GM19035 (cell line): Measurements from ENCODE around the gene NEURL1B.
"Not testable (repeated sequence)": the region's sequence is repeated elsewhere in the genome, so short reads cannot be mapped to it uniquely, and the experiment has no call there.

ENCODE experiments used
- ATAC-seq: cut with Tn5 transposase; IDR thresholded peaks from one replicate; pipeline ENCODE4 v1.9.1; 2021; ENCODE audit not compliant: unreplicated experiment

The NEURL1B gene

GRCh38 chr5:172694541-172694940, 53.5 kb downstream of the NEURL1B start:
- no peak for ATAC-seq

DNA sequence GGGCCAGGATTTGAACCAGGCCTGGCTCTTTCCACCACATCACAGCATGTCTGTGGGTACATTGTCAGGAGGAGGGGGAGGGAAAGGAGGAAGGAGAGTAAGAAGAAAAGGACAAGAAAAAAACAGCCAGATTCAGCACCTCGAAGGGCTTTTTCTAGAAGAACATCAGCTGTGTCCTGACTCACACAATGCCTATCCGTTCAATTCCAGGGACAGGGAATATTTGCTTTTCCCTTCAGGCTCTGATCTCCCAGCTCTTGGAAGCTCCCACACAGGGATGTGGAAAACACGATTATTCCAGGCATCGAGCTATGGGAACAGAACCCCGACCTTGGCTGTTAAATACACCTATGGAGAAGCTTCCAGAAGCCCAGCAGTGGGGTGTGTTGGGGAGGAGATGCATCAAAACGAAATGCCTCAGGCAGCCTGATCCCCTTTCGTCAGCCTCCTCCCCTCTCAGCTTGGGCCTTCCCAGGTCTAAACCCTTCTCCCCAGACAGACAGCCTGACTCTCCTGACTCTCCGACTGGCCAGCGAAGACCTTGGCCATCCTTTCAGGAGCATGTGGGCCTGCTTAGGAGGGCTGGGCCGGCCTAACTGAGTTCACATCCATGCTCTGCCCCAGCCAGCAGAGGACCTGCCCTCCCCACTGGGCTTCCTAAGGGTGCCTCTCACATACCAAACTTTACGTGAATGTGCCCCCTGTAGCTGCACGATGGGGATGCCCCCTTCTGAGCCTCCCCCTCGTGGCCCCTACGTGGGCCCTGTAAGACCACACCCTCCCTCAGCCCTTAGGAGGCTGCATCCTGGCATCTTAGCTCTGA, 54.4 kb downstream of the NEURL1B start:
- no peak for ATAC-seq

DNA sequence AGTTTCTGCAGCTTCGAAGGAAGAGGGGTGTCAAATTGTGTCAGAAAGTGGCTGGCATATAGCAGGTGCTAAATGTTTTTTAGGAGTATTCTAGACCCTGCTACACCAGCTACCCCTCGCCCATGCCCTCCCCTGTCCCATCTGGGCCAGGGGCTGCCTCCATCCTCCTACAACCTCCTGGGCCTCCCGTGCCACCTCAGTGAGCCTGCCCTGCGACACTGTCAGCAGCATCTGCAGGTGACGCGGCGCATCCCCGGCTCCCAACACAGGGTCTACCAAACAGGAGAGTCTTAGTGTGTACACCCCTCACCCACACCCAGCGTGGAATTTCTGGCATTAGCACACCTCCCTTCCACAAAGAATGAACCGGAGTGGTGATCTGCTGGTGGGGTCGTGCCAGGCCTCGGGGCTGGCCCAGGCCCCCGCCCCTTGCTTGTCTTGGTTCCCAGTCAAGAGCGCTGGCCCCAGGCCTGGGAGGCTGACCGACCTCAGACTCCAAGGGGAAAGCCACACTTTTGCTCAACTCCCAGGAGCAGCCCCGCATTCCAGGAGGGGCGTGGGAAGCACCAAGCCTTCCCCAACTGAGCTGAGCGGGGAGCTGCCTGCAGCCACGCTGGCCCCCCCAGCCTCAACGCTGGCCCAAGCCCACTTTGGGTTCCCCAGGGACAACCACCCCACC, 55.2 kb downstream of the NEURL1B start:
- no peak for ATAC-seq

DNA sequence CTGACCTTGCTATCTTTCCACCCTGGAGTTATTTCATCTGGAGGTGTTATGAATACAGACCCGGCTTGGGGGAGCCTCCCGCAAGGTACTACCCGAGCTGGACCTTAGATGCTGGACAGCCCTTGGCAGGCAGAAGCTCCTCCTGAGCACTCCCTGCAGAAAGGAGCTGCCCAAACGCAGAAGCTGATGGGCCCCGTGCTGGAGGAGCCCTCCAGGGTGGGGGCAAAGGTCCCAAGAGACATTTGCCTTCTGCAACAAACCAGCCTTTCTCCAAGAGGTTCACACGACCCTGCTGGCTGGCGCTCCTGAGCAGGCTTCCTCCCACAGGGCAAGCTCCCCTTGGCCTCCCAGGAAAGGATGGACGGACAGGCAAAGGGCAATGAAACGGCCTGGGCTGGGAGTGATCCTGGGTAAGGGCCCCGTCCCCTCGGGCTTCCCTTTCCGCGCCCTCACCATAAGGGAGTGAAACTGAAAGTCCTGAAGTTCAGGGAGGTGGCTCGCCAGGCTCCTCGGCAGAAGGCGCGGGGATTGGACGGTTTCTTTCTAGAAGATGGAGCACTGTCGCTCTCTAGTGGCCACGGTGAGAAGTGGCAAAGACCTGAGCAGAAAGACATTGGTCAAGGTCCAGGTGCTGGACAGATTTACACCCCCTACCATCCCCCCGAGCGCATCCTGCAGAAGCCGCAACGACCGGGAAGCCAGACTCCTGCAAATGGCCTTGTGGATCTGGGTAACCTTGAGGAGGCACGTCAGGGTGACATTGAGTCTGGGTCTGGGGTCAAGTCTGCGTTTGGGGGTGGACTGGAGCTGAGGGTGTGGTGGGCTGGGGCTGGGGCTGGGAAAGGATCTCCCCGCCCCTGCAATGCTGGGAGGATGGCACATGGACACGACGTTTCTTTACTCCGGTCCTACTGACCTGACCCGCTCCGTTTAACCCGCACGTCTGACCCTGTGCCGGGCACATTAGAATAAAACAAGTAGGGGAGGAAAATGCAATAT, 56.4 kb downstream of the NEURL1B start:
- peak; percentile 77 for ATAC-seq

DNA sequence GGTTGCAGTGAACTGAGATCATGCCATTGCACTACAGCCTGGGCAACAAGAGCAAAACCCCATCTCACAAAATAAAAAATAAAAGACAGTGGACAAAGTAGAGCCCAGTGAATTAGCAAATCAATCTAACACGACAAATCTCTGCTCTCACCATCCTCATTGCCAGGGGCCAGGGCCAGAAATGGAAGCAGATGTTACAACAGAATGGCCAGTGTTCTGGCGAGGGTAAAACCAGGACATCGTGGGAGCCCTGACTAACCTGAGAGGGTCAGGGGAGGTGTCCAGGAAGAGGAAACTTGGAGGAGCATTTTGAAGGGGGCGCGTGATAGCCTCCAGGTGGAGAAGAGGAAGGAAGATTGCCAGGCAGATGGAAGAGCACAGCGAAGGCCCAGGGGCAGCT, 58.4 kb downstream of the NEURL1B start:
- no peak for ATAC-seq

GRCh38 chr5:172699999-172700364, 58.9 kb downstream of the NEURL1B start:
- no peak for ATAC-seq

DNA sequence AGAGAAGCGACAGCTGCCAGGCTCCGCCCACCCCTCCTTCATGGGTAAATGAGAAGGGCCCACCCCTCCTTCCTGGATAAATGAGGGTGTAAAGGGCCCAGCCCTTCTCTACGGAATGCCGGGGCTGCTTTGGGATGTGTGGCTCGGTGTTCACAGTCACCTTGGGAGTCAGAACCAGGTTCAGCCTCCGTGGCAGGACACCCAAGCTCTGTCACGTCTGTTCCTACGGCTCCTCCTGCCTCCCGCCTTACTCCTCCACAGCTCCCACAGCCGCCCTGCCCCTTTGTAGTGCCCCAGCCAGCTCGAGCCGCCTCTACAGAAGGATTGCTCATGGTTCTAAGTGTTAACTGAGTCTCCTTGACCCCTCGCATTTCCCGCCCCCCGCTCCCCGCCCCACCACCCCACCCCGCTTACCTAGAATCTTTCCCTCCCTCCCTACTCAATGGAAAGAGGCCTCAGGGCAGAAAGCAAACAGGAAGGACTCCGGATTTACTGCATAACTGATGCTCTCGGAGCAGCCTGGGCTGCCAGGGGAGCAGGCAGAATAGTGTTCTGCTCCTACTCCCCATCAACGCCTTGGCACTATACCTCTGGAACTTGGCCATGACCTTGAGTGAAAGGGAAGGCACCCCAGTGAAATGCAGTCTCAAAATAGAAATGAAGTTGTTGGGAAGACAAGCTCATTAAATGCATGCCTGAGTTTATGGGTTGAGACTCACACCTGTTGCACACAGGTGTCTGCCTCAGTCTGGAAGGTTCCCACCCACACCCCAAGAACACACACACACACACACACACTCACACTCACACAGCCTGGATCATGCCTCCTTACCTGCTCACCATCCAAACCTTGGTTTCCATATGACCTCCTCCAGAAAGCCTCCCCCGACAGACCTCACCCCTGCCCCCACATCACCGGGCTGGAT, 59.6 kb downstream of the NEURL1B start:
- no peak for ATAC-seq

GRCh38 chr5:172701291-172701656, 60.2 kb downstream of the NEURL1B start:
- no peak for ATAC-seq

DNA sequence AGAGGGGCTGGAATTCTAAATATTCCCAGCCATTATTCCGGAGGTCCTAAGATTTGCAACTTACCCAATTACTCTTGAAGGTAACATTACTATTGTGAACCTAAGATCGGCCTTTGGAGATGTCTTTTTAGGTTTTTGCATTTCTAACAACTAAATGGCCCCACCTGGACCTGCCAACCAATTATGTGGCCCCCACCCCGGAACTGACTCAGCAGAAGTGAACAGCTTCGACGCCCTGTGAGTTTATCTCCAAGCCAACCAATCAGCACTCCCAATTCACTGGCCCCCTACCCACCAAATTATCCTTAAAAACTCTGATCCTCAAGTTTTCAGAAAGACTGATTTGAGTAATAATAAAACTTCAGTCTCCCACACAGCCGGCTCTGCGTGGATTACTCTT, 62.9 kb downstream of the NEURL1B start:
- no peak for ATAC-seq

DNA sequence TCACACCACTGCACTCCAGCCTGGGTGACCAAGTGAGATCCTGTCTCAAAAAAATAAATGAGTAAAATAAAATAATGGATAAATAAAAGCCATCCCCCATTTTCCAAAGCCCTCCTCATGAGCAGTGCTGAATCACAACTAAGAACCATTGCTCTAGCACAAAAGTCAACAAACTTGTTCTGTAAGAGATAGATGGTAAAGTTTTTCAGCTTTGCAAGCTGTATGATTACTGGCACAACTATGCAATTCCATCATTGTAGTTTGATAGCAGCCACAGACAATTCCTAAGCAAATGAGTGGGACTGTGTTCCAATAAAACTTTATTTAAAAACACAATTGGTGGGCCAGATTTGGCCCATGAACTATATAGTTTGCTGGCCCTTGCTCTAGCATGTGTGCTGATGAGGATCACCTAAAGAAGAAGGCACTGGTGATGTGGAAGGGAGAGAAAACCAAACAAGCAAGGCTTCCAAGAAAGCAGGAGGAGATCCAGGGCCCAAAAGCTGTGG, 64.6 kb downstream of the NEURL1B start:
- ATAC-seq, result no peak

DNA sequence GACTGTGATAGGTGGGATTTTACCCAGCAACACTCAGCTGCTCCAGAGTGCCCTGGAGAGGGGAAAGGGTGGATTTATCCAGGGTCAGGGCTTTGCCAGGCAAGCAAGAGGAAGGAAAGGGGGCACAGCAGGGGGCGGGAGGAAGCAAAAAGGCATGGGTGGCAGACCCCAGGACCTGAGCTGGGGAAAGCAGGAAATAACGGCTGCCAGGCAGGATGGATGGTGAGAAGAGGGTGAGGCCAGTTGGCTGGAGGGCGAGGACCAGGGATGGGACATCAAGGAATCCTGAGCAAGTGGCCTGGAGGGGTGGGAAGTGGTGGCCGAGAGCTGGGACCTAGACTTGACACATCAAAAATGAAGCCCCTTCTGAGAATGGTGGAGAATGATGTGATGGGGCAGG, 65.7 kb downstream of the NEURL1B start:
- ATAC-seq, result no peak

DNA sequence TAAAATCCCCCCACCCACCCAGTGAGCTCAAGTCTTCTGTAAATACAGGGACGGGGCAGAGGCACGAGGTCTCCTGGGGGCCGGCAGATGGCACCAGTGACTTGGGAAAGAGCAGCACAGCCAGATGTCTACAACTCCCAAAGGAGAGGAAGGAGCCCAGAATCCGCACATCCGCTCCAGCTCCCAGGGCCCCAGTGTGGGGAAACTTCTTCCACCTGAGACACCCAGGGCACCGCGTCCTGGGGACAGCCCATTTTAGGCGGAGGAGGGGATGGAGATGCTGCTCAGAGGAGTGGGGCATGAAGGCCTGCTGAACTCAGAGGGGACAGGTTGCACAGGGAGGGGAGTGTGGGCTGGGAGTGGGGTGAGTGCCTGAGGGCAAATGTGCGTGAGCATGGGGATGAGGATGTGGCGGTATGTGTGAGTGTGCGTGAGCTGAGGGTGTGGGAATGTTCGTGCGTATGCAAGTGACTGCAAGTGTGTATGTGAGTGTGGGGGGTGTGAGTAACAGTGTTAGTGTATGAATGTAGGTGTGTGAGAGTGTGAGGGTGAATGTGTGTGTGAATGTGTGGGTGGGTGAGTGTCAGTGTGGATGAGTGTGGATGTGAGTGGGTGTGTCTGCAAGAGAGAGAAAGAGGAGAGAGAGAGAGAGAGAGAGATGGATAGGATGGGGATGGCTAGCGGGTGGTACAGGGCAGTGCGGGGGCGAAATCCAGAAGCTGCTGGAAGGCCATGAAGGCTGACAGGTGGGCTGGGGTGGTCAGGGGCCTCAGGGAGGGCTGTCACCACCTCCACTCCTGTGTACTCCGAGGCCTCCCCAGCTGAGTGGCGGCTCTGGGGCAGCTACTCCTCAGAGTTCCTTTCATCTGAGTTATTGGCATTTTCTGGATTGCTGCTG, 66.5 kb downstream of the NEURL1B start:
- no peak for ATAC-seq

DNA sequence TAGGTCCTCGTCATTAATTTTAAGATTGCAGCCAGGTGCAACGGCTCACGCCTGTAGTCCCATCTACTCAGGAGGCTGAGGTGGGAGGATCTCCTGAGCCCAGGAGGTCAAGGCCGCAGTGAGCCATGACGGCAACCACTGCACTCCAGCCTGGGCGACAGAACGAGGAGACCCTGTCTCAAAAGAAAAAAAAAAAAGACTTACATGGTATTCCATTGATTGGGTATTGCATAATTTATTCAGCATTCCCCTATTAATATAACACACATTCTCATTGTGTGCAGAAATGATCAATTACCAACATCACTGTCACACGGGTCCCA, 67.1 kb downstream of the NEURL1B start:
- no peak for ATAC-seq

DNA sequence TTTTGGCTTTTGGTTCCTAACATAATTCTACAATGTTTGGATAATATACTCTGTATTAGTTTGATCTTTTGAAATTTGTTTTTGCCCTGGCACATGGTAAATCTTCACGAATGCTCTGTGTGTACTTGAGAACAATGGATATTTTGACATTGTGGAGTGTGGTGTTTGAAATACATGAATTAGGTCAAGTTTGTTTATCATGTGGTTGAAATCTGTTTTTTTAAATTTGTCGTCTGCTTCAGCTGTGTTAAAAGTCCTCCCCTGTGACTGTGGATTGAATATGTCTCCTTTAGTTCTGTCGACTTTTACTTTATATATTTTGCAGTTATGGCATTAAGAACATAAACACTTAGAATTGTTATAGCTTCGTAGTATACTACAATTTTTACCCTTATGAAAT, 69.6 kb downstream of the NEURL1B start:
- ATAC-seq, result no peak

DNA sequence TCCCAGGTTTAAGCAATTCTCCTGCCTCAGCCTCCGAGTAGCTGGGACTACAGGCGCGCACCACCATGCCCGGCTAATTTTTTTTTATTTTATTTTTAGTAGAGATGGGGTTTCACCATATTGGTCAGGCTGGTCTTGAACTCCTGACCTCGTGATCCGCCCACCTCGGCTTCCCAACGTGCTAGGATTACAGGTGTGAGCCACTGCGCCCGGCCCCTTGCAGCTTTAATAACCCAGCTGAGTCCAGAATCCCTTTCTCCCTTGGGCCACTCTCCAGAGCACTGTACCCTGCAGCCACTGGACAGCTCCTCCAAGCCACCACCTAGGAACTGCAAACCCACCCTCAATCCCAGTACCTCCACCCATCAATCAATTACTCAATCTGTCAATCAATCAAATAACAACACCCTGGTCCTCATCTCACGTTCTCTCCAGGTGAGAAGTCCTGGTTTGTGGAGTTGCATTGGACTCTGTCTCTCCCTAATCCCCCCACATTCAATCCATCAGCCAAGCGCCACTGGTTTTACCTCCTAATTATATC, 70.3 kb downstream of the NEURL1B start:
- ATAC-seq, result not testable (repeated sequence)

DNA sequence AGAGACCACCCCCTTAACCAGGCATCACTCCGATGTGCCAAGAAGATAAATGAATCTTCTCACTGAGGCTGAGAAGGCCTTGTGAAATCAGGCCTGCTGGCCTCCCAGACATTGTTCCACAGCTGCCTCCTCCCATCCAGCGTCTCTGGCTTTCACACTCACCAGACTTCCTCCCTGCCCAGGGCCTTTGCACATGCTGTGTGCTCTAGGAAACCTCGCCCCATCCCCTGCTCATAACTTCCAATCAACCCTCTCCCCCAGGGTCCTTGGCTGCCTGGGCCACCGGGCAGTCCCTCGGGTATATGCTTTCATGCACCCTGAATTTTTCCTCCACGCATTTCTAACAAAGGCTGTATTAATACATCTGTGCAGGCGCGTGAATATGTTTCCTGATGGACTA, 71.5 kb downstream of the NEURL1B start:
- no peak for ATAC-seq

- ATAC-seq, result no peak
Observed at GRCh38 chr5:172713113-172713808, 72.2 kb downstream of the NEURL1B start.

DNA sequence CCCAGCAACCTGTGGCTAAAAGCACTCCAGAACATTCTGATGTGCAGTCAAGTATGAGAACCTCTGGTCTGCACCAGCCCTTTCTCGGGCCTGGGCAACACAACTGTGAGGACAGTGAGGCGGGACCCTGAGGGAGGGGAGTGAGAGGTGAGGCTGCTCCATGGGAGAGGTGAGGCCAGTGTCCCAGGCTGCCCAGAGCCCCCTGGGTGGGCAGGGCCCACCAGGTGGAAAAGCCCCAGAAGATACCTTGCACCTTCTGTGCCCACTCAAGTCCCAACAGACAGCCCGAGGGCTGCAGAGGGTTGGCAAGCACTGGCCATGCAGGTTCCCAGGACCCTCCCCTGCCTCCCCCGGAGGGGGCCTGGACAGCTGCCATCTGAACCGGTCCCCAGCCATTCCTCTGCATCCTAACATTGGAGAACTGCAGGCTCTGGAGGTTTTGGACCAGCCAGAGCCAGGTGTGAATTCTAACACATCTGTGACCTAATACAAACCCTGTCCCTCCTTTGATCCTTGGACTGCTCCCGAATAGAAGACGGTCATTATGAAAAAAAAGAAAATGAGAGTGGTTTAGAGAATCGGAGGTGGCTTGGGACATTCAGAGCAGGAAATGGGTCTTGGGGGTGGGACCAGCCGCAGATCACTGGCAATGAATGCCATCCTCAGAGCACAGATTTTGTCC, 72.9 kb downstream of the NEURL1B start:
- ATAC-seq, result no peak
